Thymus (tissue), 11 donors: ENCODE measurements around the gene SNRPD1. TPM values are rescaled to one million over a fixed set of nuclear protein-coding genes. Genes with fewer than 3 reads are reported as not detected.
"Not testable (repeated sequence)": the region's sequence is repeated elsewhere in the genome, so short reads cannot be mapped to it uniquely, and the experiment has no call there.

ENCODE experiments used
- DNase-seq, 9 donors: peaks; one replicate each; pipeline ENCODE4 v3.0.0-alpha.2; 2013; ENCODE audit warnings: low spot score in 9 of 9, low read depth in 6 of 9, missing footprints in 1 of 9
- H3K27ac ChIP-seq, 2 donors: one replicate each; pipeline ENCODE4 v1.5.1; 2013; ENCODE audit warnings: control low read depth in 1 of 2, low read depth in 1 of 2, low read length in 1 of 2, mild to moderate bottlenecking in 1 of 2, moderate library complexity in 1 of 2
- H3K27me3 ChIP-seq, 2 donors: one replicate each; pipeline ENCODE4 v1.5.1; 2013; ENCODE audit warnings: low read length in 1 of 2; ENCODE audit not compliant: control insufficient read depth in 2 of 2, insufficient read depth in 1 of 2
- H3K36me3 ChIP-seq, 2 donors: one replicate each; pipeline ENCODE4 v1.5.1; 2013; ENCODE audit warnings: low read length in 1 of 2, mild to moderate bottlenecking in 1 of 2, moderate library complexity in 1 of 2; ENCODE audit not compliant: control insufficient read depth in 2 of 2, insufficient read depth in 2 of 2
- H3K4me1 ChIP-seq, 2 donors: one replicate each; pipeline ENCODE4 v1.5.1; 2013; ENCODE audit warnings: low read length in 2 of 2; ENCODE audit not compliant: control insufficient read depth in 2 of 2, insufficient read depth in 2 of 2
- H3K4me3 ChIP-seq, 2 donors: one replicate each; pipeline ENCODE4 v1.5.1; 2013; ENCODE audit warnings: low read length in 2 of 2, control low read depth in 1 of 2, mild to moderate bottlenecking in 1 of 2
- H3K9me3 ChIP-seq, 2 donors: one replicate each; pipeline ENCODE4 v1.5.1; 2013; ENCODE audit warnings: low read length in 1 of 2, mild to moderate bottlenecking in 1 of 2; ENCODE audit not compliant: control insufficient read depth in 2 of 2, insufficient read depth in 1 of 2
- WGBS: extraction: QIAGEN DNeasy Blood & Tissue Kit; methylation state at CpG from one replicate; pipeline ENCODE4 v1.1.7; 2013; 5-methylcytosine and 5-hydroxymethylcytosine counted together
- polyA plus RNA-seq: library from polyadenylated mRNA; stranded (reverse); fragments of 200-250 nt; gene quantifications from one replicate; pipeline ENCODE4 v1.2.3, GENCODE V29; 2013
- total RNA-seq: library from RNA; stranded (reverse); fragments of 120-200 nt; gene quantifications from one replicate; pipeline ENCODE4 v1.2.4, GENCODE V29; 2013
- donor health status: healthy.

The SNRPD1 gene
- total and polyA plus RNA-seq, 2 donors: 27.7 to 165 TPM

GRCh38 chr18:21598726-21599584 lies 13.2 kb upstream of the SNRPD1 start:
- peak in 1 of 9 donors; percentile 7 for DNase-seq
- WGBS: 75% methylated on average over 18 of the region's 18 CpGs
- Histone ChIP-seq H3K27ac (no peak overlapping the region), H3K27me3 (no peaks in the 10 kb centered on the region), H3K36me3 (no peaks in the 10 kb centered on the region), H3K4me1 (peaks cover 9 to 11% of the 10 kb centered on the region in 2 donors), H3K4me3 (peak overlapping the region; percentile 92 to 97), H3K9me3 (no peaks in the 10 kb centered on the region)

GRCh38 chr18:21599585-21600525 lies 12.3 kb upstream of the SNRPD1 start:
- under 1% methylated on average over 67 of the region's 67 CpGs for WGBS
- Histone ChIP-seq H3K9me3 (no peaks in the 10 kb centered on the region), H3K4me1 (peaks cover 9 to 11% of the 10 kb centered on the region in 2 donors), H3K27me3 (no peaks in the 10 kb centered on the region), H3K27ac (peak overlapping the region; percentile 98 to 99), H3K36me3 (no peaks in the 10 kb centered on the region), H3K4me3 (peak overlapping the region; percentile 92 to 97)
- peak in 6 of 9 donors; percentile 16 to 47 (median 28) for DNase-seq

DNA sequence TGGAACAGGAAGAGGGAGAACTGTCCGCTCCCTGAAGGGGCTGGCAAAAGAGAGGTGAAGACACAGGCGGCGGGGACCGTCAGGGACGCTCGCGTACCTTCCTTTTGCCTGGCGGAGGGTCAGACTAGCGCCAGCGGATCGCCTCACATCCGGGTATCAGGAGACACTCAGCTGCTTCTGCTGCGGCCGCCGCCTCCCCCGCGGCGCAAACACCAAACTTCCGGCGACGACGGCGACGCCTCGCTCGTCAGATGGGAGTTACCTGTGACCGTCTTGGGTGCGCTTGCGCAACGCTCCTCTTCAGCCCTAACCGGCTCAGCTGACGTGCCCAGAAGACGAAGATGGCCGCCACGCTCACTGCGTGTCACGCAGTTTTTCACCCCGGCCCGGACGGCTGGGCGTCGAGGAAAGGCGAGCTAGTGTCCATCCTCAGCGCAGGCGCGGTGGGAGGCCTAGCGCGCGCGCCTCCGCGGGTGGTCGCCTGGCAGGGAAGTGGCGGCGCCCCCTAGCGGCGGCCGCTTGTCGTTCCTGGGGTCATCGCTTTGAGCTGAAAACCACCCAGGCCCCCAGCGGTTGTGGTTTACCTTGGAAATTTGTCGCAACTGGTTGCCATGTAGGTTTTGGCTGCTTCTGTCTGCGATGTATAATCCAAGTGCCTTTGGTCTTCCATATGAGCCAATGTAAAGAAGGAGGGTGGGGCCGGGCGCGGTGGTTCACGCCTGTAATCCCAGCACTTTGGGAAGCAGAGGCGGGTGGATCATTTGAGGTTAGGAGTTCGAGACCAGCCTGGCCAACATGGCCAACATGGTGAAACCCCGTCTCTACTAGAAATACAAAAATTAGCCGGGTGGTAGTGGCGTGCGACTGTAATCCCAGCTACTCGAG lies 11.3 kb upstream of the SNRPD1 start, which contains the start of gene ESCO1:
Gene ESCO1 (minus strand): TSS at position 179 of the 885 bp plus-strand sequence. CDS start 25,861 bp downstream, outside the sequence.
- Histone ChIP-seq H3K9me3 (no peaks in the 10 kb centered on the region), H3K4me3 (peak within 1 kb of the TSS; percentile 92 to 97), H3K27ac (peak within 1 kb of the TSS; percentile 98 to 99), H3K36me3 (no peaks in the 10 kb centered on the region), H3K4me1 (peaks cover 9 to 11% of the 10 kb centered on the region in 2 donors), H3K27me3 (no peaks in the 10 kb centered on the region)
- 11% methylated on average over 74 of the region's 74 CpGs for WGBS
- peak; percentile 90 to 97 (median 92) for DNase-seq

DNA sequence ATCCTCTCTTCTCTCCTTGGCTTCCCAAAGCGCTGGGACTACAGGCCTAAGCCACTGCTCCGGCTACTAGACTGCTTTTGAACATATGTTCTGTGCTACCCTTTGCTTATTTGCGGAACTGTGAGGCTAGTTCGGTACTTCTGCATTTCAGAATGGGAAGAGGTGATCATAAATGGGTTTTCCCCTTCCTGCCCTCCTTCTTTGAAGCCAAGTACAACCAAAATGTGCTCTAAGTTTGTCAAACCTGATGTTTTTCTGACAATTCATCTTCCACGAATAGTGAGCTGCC lies 9.9 kb upstream of the SNRPD1 start:
- Histone ChIP-seq H3K27me3 (no peaks in the 10 kb centered on the region), H3K36me3 (no peaks in the 10 kb centered on the region), H3K27ac (peak overlapping the region in 1 of 2 donors; percentile 42), H3K9me3 (no peaks in the 10 kb centered on the region), H3K4me1 (peaks cover 9 to 11% of the 10 kb centered on the region in 2 donors), H3K4me3 (no peak overlapping the region)
- peak in 1 of 9 donors; percentile 25 for DNase-seq
- WGBS: 29% methylated on average over 5 of the region's 5 CpGs

DNA sequence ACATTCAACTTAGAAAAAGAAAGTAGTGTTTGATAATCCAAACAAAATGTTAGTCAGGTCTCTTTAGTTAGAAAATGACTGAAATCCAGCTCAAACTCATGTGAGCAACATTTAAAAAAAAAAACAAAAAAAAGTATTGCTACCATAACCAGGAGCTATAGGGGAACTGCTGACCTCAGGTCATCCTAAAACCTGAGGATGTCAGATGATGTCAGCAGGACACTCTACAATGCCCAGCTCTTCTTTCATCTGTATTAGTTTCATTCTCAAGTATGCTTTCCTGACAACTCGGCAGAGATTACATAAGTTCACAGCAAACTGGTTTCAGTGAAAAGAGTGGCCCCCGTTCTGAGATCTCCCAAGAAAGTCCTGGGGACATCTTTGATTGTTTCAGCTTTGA lies 7.4 kb upstream of the SNRPD1 start:
- H3K4me1 ChIP-seq: peaks cover 0 to 5% of the 10 kb centered on the region in 2 donors
- H3K27ac ChIP-seq: no peak overlapping the region
- H3K9me3 ChIP-seq: no peaks in the 10 kb centered on the region

DNA sequence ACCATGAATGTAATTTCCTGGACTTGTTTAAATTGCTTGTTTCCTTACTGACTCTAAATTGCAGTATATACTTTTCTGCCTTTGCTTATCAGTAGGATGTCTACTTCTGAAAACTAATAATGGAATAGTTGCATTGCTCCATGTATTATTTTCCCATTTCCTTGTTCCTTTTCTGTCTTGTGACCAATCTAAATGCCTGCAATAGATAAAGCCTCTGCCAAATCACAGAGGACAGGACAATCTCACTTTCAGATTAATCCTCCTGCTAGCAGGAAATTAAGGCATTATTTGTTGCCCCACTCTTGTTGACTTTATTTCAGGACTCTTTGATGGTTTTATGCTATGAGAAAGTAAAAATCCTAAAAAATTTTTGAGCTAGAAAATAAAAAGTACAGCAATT lies 6.9 kb upstream of the SNRPD1 start:
- Histone ChIP-seq H3K27ac (no peak overlapping the region), H3K9me3 (no peaks in the 10 kb centered on the region), H3K36me3 (no peaks in the 10 kb centered on the region), H3K27me3 (no peaks in the 10 kb centered on the region), H3K4me3 (no peak overlapping the region), H3K4me1 (peaks cover 0 to 5% of the 10 kb centered on the region in 2 donors)
- no peak for DNase-seq

More for the DNA sequence above, 7.4 kb upstream of the SNRPD1 start:
- no peak for DNase-seq
- no peaks in the 10 kb centered on the region for H3K36me3 ChIP-seq
- no peaks in the 10 kb centered on the region for H3K27me3 ChIP-seq
- 91% methylated on average over 2 of the region's 2 CpGs for WGBS
- no peak overlapping the region for H3K4me3 ChIP-seq

DNA sequence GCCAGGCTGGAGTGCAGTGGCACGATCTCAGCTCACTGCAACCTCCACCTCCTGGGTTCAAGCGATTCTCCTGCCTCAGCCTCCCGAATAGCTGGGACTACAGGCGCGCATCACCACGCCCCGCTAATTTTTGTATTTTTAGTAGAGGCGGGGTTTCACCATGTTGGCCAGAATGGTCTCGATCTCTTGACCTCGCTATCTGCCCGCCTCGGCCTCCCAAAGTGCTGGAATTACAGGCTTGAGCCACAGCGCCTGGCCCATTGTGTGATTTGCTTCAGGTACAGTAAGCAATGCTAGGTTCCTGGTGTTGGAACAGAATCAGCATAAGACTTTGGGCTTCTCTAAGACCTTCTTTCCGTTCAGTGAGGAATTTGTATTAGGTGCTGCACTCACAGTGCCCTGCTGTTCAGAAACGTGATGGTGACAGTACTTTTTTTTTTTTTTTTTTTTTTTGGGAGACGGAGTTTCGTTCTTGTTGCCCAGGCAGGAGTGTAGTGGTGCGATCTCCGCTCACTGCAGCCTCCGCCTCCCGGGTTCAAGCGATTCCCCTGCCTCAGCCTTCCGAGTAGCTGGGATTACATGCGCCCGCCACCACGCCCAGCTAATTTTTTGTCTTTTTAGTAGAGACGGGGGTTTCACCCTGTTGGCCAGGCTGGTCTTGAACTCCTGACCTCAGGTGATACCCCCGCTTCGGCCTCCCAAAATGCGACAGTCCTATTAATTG lies 551 bp upstream of the SNRPD1 start:
- H3K4me1 ChIP-seq, H3K27me3 ChIP-seq, DNase-seq, H3K27ac ChIP-seq, H3K36me3 ChIP-seq, H3K9me3 ChIP-seq: not testable (repeated sequence)
- WGBS: 69% methylated on average over 30 of the region's 30 CpGs
- peak overlapping the region; percentile 92 to 98 for H3K4me3 ChIP-seq

GRCh38 chr18:21621640-21622039 lies 9.5 kb downstream of the SNRPD1 start:
- DNase-seq, H3K27ac ChIP-seq, H3K27me3 ChIP-seq, H3K9me3 ChIP-seq, H3K4me1 ChIP-seq, H3K4me3 ChIP-seq: not testable (repeated sequence)
- H3K36me3 ChIP-seq: peaks cover 21 to 42% of the 10 kb centered on the region in 2 donors
- 98% methylated on average over 9 of the region's 9 CpGs for WGBS
